ENCODE data around the gene THAP9. TPM values are rescaled to one million over a fixed set of nuclear protein-coding genes. Genes with fewer than 3 reads are reported as not detected.

The THAP9 gene
- total RNA-seq, 1 donor from 2014 or later, result 3.6 TPM

Other genes with a start within 250 kb of the THAP9 start
- 17.9 and 22.1 TPM in 2 replicates for gene SCD5, start 101.9 kb upstream of the THAP9 start, total RNA-seq
- 159 and 178 TPM in 2 replicates for gene SEC31A, start 9.6 kb upstream of the THAP9 start, total RNA-seq
- 5.0 and 9.2 TPM in 2 replicates for gene LIN54, start 110.1 kb downstream of the THAP9 start, total RNA-seq
- gene COPS4, start 134.4 kb downstream of the THAP9 start, total RNA-seq, result 27.6 and 39.5 TPM in 2 replicates
- 0.21 TPM in 1 of 2 replicates, not detected in the other for gene PLAC8, start 214.0 kb downstream of the THAP9 start, total RNA-seq

Measured in kidney epithelial cell (primary cell).